Mesendoderm (in vitro differentiated cells): ENCODE data around the gene VTCN1.
"Not testable (repeated sequence)": the region's sequence is repeated elsewhere in the genome, so short reads cannot be mapped to it uniquely, and the experiment has no call there.

ENCODE experiments used
- DNase-seq: peaks from one replicate; pipeline ENCODE4 v3.0.0; 2013
- H2AK5ac ChIP-seq: 2 replicates; pipeline ENCODE4 v1.6.1; 2013; ENCODE audit warnings: low read length, inconsistent platforms
- H2BK120ac ChIP-seq: 2 replicates; pipeline ENCODE4 v1.6.1; 2013; ENCODE audit warnings: low read depth, mild to moderate bottlenecking, low read length, moderate library complexity, mixed read lengths
- H2BK15ac ChIP-seq: replicated peaks from 2 replicates; pipeline ENCODE4 v1.6.1; 2013; ENCODE audit warnings: low read depth, mild to moderate bottlenecking, moderate library complexity
- H2BK5ac ChIP-seq: 2 replicates; pipeline ENCODE4 v1.6.1; 2013; ENCODE audit warnings: low read length, inconsistent platforms
- H3K18ac ChIP-seq: 2 replicates; pipeline ENCODE4 v1.6.1; 2013; ENCODE audit warnings: mild to moderate bottlenecking, low read length, mixed read lengths
- H3K23ac ChIP-seq: one replicate; pipeline ENCODE4 v1.6.1; 2013; ENCODE audit warnings: low read length
- H3K27ac ChIP-seq: 2 replicates; pipeline ENCODE4 v1.5.1; 2013; ENCODE audit warnings: low read depth, mild to moderate bottlenecking, inconsistent platforms, low read length, moderate library complexity
- H3K27me3 ChIP-seq: 2 replicates; pipeline ENCODE4 v1.6.1; 2013; ENCODE audit warnings: low read length, control low read depth, mild to moderate bottlenecking, inconsistent platforms; ENCODE audit not compliant: insufficient read depth, poor library complexity
- H3K36me3 ChIP-seq: 2 replicates; pipeline ENCODE4 v1.6.1; 2013; ENCODE audit warnings: low read length, inconsistent platforms; ENCODE audit not compliant: control insufficient read depth, insufficient read depth
- H3K4ac ChIP-seq: one replicate; pipeline ENCODE4 v1.6.1; 2013; ENCODE audit warnings: low read depth, mild to moderate bottlenecking, low read length, moderate library complexity
- H3K4me1 ChIP-seq: 2 replicates; pipeline ENCODE4 v1.6.1; 2013; ENCODE audit warnings: low read depth, low read length, inconsistent platforms; ENCODE audit not compliant: control insufficient read depth
- H3K4me2 ChIP-seq: 2 replicates; pipeline ENCODE4 v1.6.1; 2013; ENCODE audit warnings: low read length
- H3K4me3 ChIP-seq: 2 replicates; pipeline ENCODE4 v1.5.1; 2013; ENCODE audit warnings: mild to moderate bottlenecking, low read length
- H3K56ac ChIP-seq: one replicate; pipeline ENCODE4 v1.6.1; 2013; ENCODE audit warnings: low read length
- H3K79me1 ChIP-seq: 2 replicates; pipeline ENCODE4 v1.6.1; 2013; ENCODE audit warnings: low read length, inconsistent platforms
- H3K79me2 ChIP-seq: 2 replicates; pipeline ENCODE4 v1.6.1; 2013; ENCODE audit warnings: mild to moderate bottlenecking, low read length; ENCODE audit not compliant: control insufficient read depth, insufficient read depth
- H3K9ac ChIP-seq: 2 replicates; pipeline ENCODE4 v1.6.1; 2013; ENCODE audit warnings: low read length, inconsistent platforms
- H4K5ac ChIP-seq: one replicate; pipeline ENCODE4 v1.6.1; 2013; ENCODE audit warnings: low read length
- H4K8ac ChIP-seq: one replicate; pipeline ENCODE4 v1.6.1; 2013; ENCODE audit warnings: low read depth, mild to moderate bottlenecking, control low read depth, low read length, moderate library complexity
- WGBS: extraction: QIAGEN DNeasy Blood & Tissue Kit; methylation state at CpG from one replicate; pipeline ENCODE4 v1.1.7; 2013; ENCODE audit warnings: low lambda C conversion rate, missing lambda C conversion rate; ENCODE audit not compliant: insufficient coverage; ENCODE audit errors: extremely low coverage; 5-methylcytosine and 5-hydroxymethylcytosine counted together

VTCN1 gene

GRCh38 chr1:117104986-117105385 lies 105.7 kb downstream of the VTCN1 start:
- H3K4me3 ChIP-seq = no peak overlapping the region
- H3K27me3 ChIP-seq = no peaks in the 10 kb centered on the region
- H2AK5ac ChIP-seq = no peak overlapping the region
- no peak overlapping the region for H4K5ac ChIP-seq
- WGBS = no CpG with 5 or more reads among the region's 3 CpGs
- DNase-seq = no peak
- no peak overlapping the region for H4K8ac ChIP-seq
- no peaks in the 10 kb centered on the region for H3K79me1 ChIP-seq
- peaks cover 17% of the 10 kb centered on the region for H3K36me3 ChIP-seq
- H3K23ac ChIP-seq = no peak overlapping the region
- no peak overlapping the region for H2BK5ac ChIP-seq
- H2BK15ac ChIP-seq = no peak overlapping the region
- H3K79me2 ChIP-seq = no peaks in the 10 kb centered on the region
- H3K4me2 ChIP-seq = no peak overlapping the region
- H3K4me1 ChIP-seq = no peaks in the 10 kb centered on the region
- no peak overlapping the region for H3K56ac ChIP-seq
- H3K27ac ChIP-seq = no peak overlapping the region
- H3K4ac ChIP-seq = no peak overlapping the region
- H3K9ac ChIP-seq = no peak overlapping the region
- no peak overlapping the region for H3K18ac ChIP-seq
- no peak overlapping the region for H2BK120ac ChIP-seq

GRCh38 chr1:117101858-117102257 lies 108.9 kb downstream of the VTCN1 start:
- not testable (repeated sequence) for H3K56ac ChIP-seq, H3K18ac ChIP-seq, H3K79me1 ChIP-seq, H3K4me3 ChIP-seq, H3K27me3 ChIP-seq, H2BK120ac ChIP-seq, H2BK15ac ChIP-seq, H3K23ac ChIP-seq, H3K79me2 ChIP-seq, H4K5ac ChIP-seq, H3K4me1 ChIP-seq, DNase-seq, H2BK5ac ChIP-seq, H3K4ac ChIP-seq, H2AK5ac ChIP-seq, H3K4me2 ChIP-seq, H3K27ac ChIP-seq, H4K8ac ChIP-seq, H3K9ac ChIP-seq
- H3K36me3 ChIP-seq = peaks cover 23% of the 10 kb centered on the region
- WGBS = no CpG with 5 or more reads among the region's 3 CpGs

- Histone ChIP-seq H3K23ac (no peak overlapping the region), H2BK5ac (no peak overlapping the region), H3K79me2 (no peaks in the 10 kb centered on the region), H3K4ac (no peak overlapping the region), H2AK5ac (no peak overlapping the region), H4K8ac (no peak overlapping the region), H3K4me1 (no peaks in the 10 kb centered on the region), H3K79me1 (no peaks in the 10 kb centered on the region), H3K4me2 (no peak overlapping the region), H3K36me3 (peaks cover 23% of the 10 kb centered on the region), H2BK15ac (no peak overlapping the region), H4K5ac (no peak overlapping the region), H3K4me3 (no peak overlapping the region), H3K27me3 (no peaks in the 10 kb centered on the region), H3K9ac (no peak overlapping the region), H2BK120ac (no peak overlapping the region), H3K56ac (no peak overlapping the region), H3K18ac (no peak overlapping the region), H3K27ac (no peak overlapping the region)
- no peak for DNase-seq
- no CpG with 5 or more reads among the region's 1 CpG for WGBS
These were observed 109.4 kb downstream of the VTCN1 start for GRCh38 chr1:117101334-117101733.

GRCh38 chr1:117098287-117098890 lies 112.3 kb downstream of the VTCN1 start:
- no peak overlapping the region for H3K27ac ChIP-seq
- H2BK5ac ChIP-seq = no peak overlapping the region
- H3K4me1 ChIP-seq = no peaks in the 10 kb centered on the region

GRCh38 chr1:117097443-117097842 lies 113.3 kb downstream of the VTCN1 start:
- Histone ChIP-seq H3K9ac (no peak overlapping the region), H4K5ac (no peak overlapping the region), H3K27ac (no peak overlapping the region), H3K79me1 (no peaks in the 10 kb centered on the region), H3K23ac (no peak overlapping the region), H3K56ac (no peak overlapping the region), H3K4me2 (no peak overlapping the region), H3K79me2 (no peaks in the 10 kb centered on the region), H4K8ac (no peak overlapping the region), H3K4me1 (no peaks in the 10 kb centered on the region), H3K18ac (no peak overlapping the region), H2BK15ac (no peak overlapping the region), H3K4me3 (no peak overlapping the region), H3K4ac (no peak overlapping the region), H2BK5ac (no peak overlapping the region), H2BK120ac (no peak overlapping the region), H3K27me3 (no peaks in the 10 kb centered on the region), H2AK5ac (no peak overlapping the region), H3K36me3 (peaks cover 15% of the 10 kb centered on the region)
- DNase-seq = peak; percentile 26
- WGBS = no CpG with 5 or more reads among the region's 4 CpGs

More at GRCh38 chr1:117098287-117098890, 112.3 kb downstream of the VTCN1 start:
- Histone ChIP-seq H3K56ac (no peak overlapping the region), H3K9ac (no peak overlapping the region), H3K4me3 (no peak overlapping the region), H2BK15ac (no peak overlapping the region), H3K36me3 (peaks cover 19% of the 10 kb centered on the region), H4K8ac (no peak overlapping the region), H2AK5ac (no peak overlapping the region), H3K23ac (no peak overlapping the region), H3K4ac (no peak overlapping the region), H2BK120ac (no peak overlapping the region), H3K18ac (no peak overlapping the region), H3K79me2 (no peaks in the 10 kb centered on the region), H3K79me1 (no peaks in the 10 kb centered on the region), H4K5ac (no peak overlapping the region), H3K27me3 (no peaks in the 10 kb centered on the region), H3K4me2 (no peak overlapping the region)
- DNase-seq = no peak
- WGBS = no CpG with 5 or more reads among the region's 4 CpGs

- H3K9ac ChIP-seq = no peak overlapping the region
- no CpG with 5 or more reads among the region's 3 CpGs for WGBS
- H3K4me1 ChIP-seq = no peaks in the 10 kb centered on the region
These were observed 113.7 kb downstream of the VTCN1 start for GRCh38 chr1:117096951-117097408.

More at GRCh38 chr1:117096951-117097408, 113.7 kb downstream of the VTCN1 start:
- Histone ChIP-seq H2BK15ac (no peak overlapping the region), H3K4me3 (no peak overlapping the region), H4K5ac (no peak overlapping the region), H3K23ac (no peak overlapping the region), H3K36me3 (peaks cover 13% of the 10 kb centered on the region), H2BK5ac (no peak overlapping the region), H2BK120ac (no peak overlapping the region), H2AK5ac (no peak overlapping the region), H3K79me1 (no peaks in the 10 kb centered on the region), H3K27ac (no peak overlapping the region), H4K8ac (no peak overlapping the region), H3K4me2 (no peak overlapping the region), H3K79me2 (no peaks in the 10 kb centered on the region), H3K27me3 (no peaks in the 10 kb centered on the region), H3K18ac (no peak overlapping the region), H3K4ac (no peak overlapping the region), H3K56ac (no peak overlapping the region)
- DNase-seq = no peak
